ENCODE data around the gene AGAP1. TPM values are rescaled to one million over a fixed set of nuclear protein-coding genes. Genes with fewer than 3 reads are reported as not detected.

AGAP1 gene
- total and polyA plus RNA-seq, 7 donors, result 4.2 to 21.6 (median 16.6) TPM

- Histone ChIP-seq H3K36me3 (ENCODE audit: insufficient read depth in 1 of 2, low read depth in 1 of 2) (no peaks in the 10 kb centered on the region), H3K4me3 (no peak overlapping the region), H3K27ac (no peak overlapping the region), H3K9me3 (no peaks in the 10 kb centered on the region), H3K4me1 (peaks cover 15% of the 10 kb centered on the region), H3K27me3 (ENCODE audit: insufficient read depth in 3 of 3, low read length in 2 of 3) (no peaks in the 10 kb centered on the region)
- intact Hi-C loops (cut with DNase I), result no loop called here
- no peak for TF ChIP-seq CTCF (IDR thresholded peaks at IDR 0.05)
- peak in 1 of 4 donors; percentile 76 for ATAC-seq
- no peak for DNase-seq
- 12 to 25% (median 22%) methylated on average over 3 of the region's 3 CpGs for WGBS, 3 donors
Observed at GRCh38 chr2:235647877-235648276, 154.0 kb downstream of the AGAP1 start.

- Histone ChIP-seq H3K9me3 (no peaks in the 10 kb centered on the region), H3K27me3 (ENCODE audit: insufficient read depth in 3 of 3, low read length in 2 of 3) (no peaks in the 10 kb centered on the region), H3K4me1 (peaks cover 10% of the 10 kb centered on the region), H3K27ac (no peak overlapping the region), H3K4me3 (no peak overlapping the region), H3K36me3 (ENCODE audit: insufficient read depth in 1 of 2, low read depth in 1 of 2) (no peaks in the 10 kb centered on the region)
- ATAC-seq, result no peak
- TF ChIP-seq CTCF (IDR thresholded peaks at IDR 0.05), result no peak
- WGBS, 3 donors, result 85 to 91% (median 86%) methylated on average over 9 of the region's 9 CpGs
- intact Hi-C loops (cut with DNase I), result no loop called here
- DNase-seq, result no peak
Observed at GRCh38 chr2:235649418-235649817, 155.6 kb downstream of the AGAP1 start.

- WGBS, 3 donors, result 63 to 79% (median 65%) methylated on average over 7 of the region's 7 CpGs
- Histone ChIP-seq H3K27me3 (ENCODE audit: insufficient read depth in 3 of 3, low read length in 2 of 3) (no peaks in the 10 kb centered on the region), H3K9me3 (no peaks in the 10 kb centered on the region), H3K36me3 (ENCODE audit: insufficient read depth in 1 of 2, low read depth in 1 of 2) (no peaks in the 10 kb centered on the region), H3K4me3 (no peak overlapping the region), H3K4me1 (peaks cover 9% of the 10 kb centered on the region), H3K27ac (no peak overlapping the region)
- TF ChIP-seq CTCF (IDR thresholded peaks at IDR 0.05), result no peak
- intact Hi-C loops (cut with DNase I), result no loop called here
- ATAC-seq (no peak), DNase-seq (no peak)
Observed at GRCh38 chr2:235651643-235652042, 157.8 kb downstream of the AGAP1 start.

- no peak for TF ChIP-seq CTCF (IDR thresholded peaks at IDR 0.05)
- no peak for ATAC-seq
- WGBS, 3 donors, result 61 to 65% (median 63%) methylated on average over 9 of the region's 9 CpGs
- Histone ChIP-seq H3K4me1 (peaks cover 6% of the 10 kb centered on the region), H3K9me3 (no peaks in the 10 kb centered on the region), H3K27me3 (ENCODE audit: insufficient read depth in 3 of 3, low read length in 2 of 3) (no peaks in the 10 kb centered on the region), H3K36me3 (ENCODE audit: insufficient read depth in 1 of 2, low read depth in 1 of 2) (no peaks in the 10 kb centered on the region), H3K4me3 (no peak overlapping the region), H3K27ac (no peak overlapping the region)
- intact Hi-C loops (cut with DNase I), result no loop called here
- no peak for DNase-seq
Observed at GRCh38 chr2:235654103-235654813, 160.4 kb downstream of the AGAP1 start.
